Astrocyte (in vitro differentiated cells and primary cell): ENCODE results near the gene SPRED2.

Experiments used
- CTCF ChIP-seq: IDR thresholded peaks from 2 replicates; pipeline ENCODE4 v1.5.1; 2011; ENCODE audit warnings: low read depth, mild to moderate bottlenecking, inconsistent platforms, low read length, moderate library complexity; ENCODE audit not compliant: insufficient read depth
- EZH2 ChIP-seq: IDR thresholded peaks from 2 replicates; pipeline ENCODE4 v1.6.1; 2012; ENCODE audit warnings: mild to moderate bottlenecking, low read length, inconsistent platforms; ENCODE audit not compliant: insufficient read depth

DNA sequence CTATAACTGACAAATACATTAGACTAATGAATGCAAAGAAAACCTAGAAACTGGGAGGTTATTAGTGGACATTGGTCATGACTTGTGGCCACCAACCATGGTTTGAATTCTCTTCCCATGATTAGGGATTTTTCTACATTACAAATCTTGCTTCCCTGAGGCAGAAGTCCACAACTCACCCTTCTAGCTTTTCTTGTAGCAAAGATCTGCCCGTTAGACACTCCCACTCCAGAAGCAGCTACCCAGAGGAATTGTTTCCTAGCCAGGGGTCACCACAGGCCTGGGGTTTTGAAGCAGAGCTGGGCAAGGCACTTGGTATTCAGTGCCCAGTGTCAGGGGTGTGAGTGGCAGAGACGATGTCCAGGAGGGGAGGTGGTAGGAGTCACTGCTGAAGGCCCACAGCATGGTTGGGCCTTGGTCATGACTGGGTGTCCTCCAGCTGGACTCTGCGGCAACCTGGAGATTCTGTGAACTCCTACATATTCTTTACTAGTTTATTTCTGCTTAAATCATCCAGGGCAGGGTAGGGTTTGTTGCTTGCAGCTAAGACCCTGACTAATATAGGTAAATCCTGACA lies 149.8 kb downstream of the SPRED2 start:
- TF ChIP-seq CTCF = no peak
- TF ChIP-seq EZH2 = no peak
